GM04503 (cell line): ENCODE results near the gene KRT39.

ENCODE experiments used
- DNase-seq: peaks from one replicate; pipeline ENCODE4 v3.0.0-alpha.2; 2012; ENCODE audit warnings: low read depth

Gene KRT39

GRCh38 chr17:40980117-40980516 is 13.4 kb upstream of the KRT39 start:
- DNase-seq = no peak

GRCh38 chr17:40978575-40979151 is 11.9 kb upstream of the KRT39 start:
- no peak for DNase-seq

- DNase-seq = no peak
Measured at GRCh38 chr17:40975516-40975915, 8.8 kb upstream of the KRT39 start.

GRCh38 chr17:40974366-40974765 is 7.6 kb upstream of the KRT39 start:
- no peak for DNase-seq

- no peak for DNase-seq
Measured at GRCh38 chr17:40967582-40967981, 834 bp upstream of the KRT39 start.

GRCh38 chr17:40963838-40964237 is 2.9 kb downstream of the KRT39 start:
- no peak for DNase-seq

GRCh38 chr17:40962059-40962561 is 4.6 kb downstream of the KRT39 start:
- DNase-seq = no peak

GRCh38 chr17:40961591-40961990 is 5.2 kb downstream of the KRT39 start:
- DNase-seq = no peak

- no peak for DNase-seq
Measured at GRCh38 chr17:40960144-40960543, 6.6 kb downstream of the KRT39 start.

GRCh38 chr17:40958086-40958953 is 8.4 kb downstream of the KRT39 start:
- no peak for DNase-seq

- peak; percentile 90 for DNase-seq
Measured at GRCh38 chr17:40956401-40957254, 10.1 kb downstream of the KRT39 start.

GRCh38 chr17:40953881-40954280 is 12.9 kb downstream of the KRT39 start:
- peak; percentile 69 for DNase-seq

GRCh38 chr17:40952661-40953060 is 14.1 kb downstream of the KRT39 start:
- peak; percentile 91 for DNase-seq

GRCh38 chr17:40952154-40952553 is 14.6 kb downstream of the KRT39 start:
- no peak for DNase-seq

GRCh38 chr17:40951011-40951622 is 15.6 kb downstream of the KRT39 start:
- DNase-seq = no peak

- DNase-seq = no peak
Measured at GRCh38 chr17:40950176-40950575, 16.6 kb downstream of the KRT39 start.

GRCh38 chr17:40949418-40949817 is 17.3 kb downstream of the KRT39 start:
- no peak for DNase-seq

GRCh38 chr17:40947929-40948328 is 18.8 kb downstream of the KRT39 start:
- no peak for DNase-seq

- DNase-seq = no peak
Measured at GRCh38 chr17:40945414-40945813, 21.3 kb downstream of the KRT39 start.

- no peak for DNase-seq
Measured at GRCh38 chr17:40944531-40944930, 22.2 kb downstream of the KRT39 start.

- DNase-seq = no peak
Measured at GRCh38 chr17:40942553-40942952, 24.2 kb downstream of the KRT39 start.

- no peak for DNase-seq
Measured at GRCh38 chr17:40940266-40940665, 26.5 kb downstream of the KRT39 start.
